Activated CD4-positive, CD25-positive, alpha-beta regulatory T cell treated with anti-CD3 and anti-CD28 coated beads, Interleukin-2, amount 50 U/mL, for 16 hours (primary cell): ENCODE measurements around the gene HELZ.
"Not testable (repeated sequence)": the region's sequence is repeated elsewhere in the genome, so short reads cannot be mapped to it uniquely, and the experiment has no call there.

Source experiments
- DNase-seq: peaks from one replicate; pipeline ENCODE4 v3.0.0-alpha.2; 2020; ENCODE audit warnings: low read depth, low spot score

Gene HELZ

GRCh38 chr17:67245073-67245693 lies at the start of gene HELZ:
Gene HELZ (minus strand): TSS chr17:67245196. CDS start chr17:67218804, 26,392 bp downstream.
- peak; percentile 44 for DNase-seq

- DNase-seq: peak; percentile 25
These were observed 48.5 kb upstream of the HELZ start for GRCh38 chr17:67293251-67294203.

- no peak for DNase-seq
These were observed 45.8 kb upstream of the HELZ start for GRCh38 chr17:67290711-67291291.

- no peak for DNase-seq
These were observed 45.2 kb upstream of the HELZ start for GRCh38 chr17:67290244-67290643.

GRCh38 chr17:67289181-67289876 lies 44.3 kb upstream of the HELZ start:
- DNase-seq: no peak

GRCh38 chr17:67286826-67287225 lies 41.8 kb upstream of the HELZ start:
- not testable (repeated sequence) for DNase-seq

- no peak for DNase-seq
These were observed 40.4 kb upstream of the HELZ start for GRCh38 chr17:67285360-67285759.

- no peak for DNase-seq
These were observed 38.9 kb upstream of the HELZ start for GRCh38 chr17:67283731-67284516.

GRCh38 chr17:67281743-67282142 lies 36.7 kb upstream of the HELZ start:
- no peak for DNase-seq

GRCh38 chr17:67281053-67281452 lies 36.1 kb upstream of the HELZ start:
- DNase-seq: no peak

- DNase-seq: no peak
These were observed 35.3 kb upstream of the HELZ start for GRCh38 chr17:67280279-67280678.

GRCh38 chr17:67279115-67279514 lies 34.1 kb upstream of the HELZ start:
- no peak for DNase-seq

- DNase-seq: no peak
These were observed 33.4 kb upstream of the HELZ start for GRCh38 chr17:67278363-67278762.

- DNase-seq: no peak
These were observed 31.1 kb upstream of the HELZ start for GRCh38 chr17:67276075-67276474.

GRCh38 chr17:67274466-67274865 lies 29.5 kb upstream of the HELZ start:
- no peak for DNase-seq

- DNase-seq: no peak
These were observed 28.9 kb upstream of the HELZ start for GRCh38 chr17:67273900-67274299.

- DNase-seq: no peak
These were observed 27.5 kb upstream of the HELZ start for GRCh38 chr17:67272312-67273047.

- not testable (repeated sequence) for DNase-seq
These were observed 26.2 kb upstream of the HELZ start for GRCh38 chr17:67271187-67271586.

- no peak for DNase-seq
These were observed 25.4 kb upstream of the HELZ start for GRCh38 chr17:67270416-67270815.

GRCh38 chr17:67266496-67266895 lies 21.5 kb upstream of the HELZ start:
- DNase-seq: no peak
